Neural cell (in vitro differentiated cells): ENCODE results near the gene FXYD4. TPM values are rescaled to one million over a fixed set of nuclear protein-coding genes. Genes with fewer than 3 reads are reported as not detected.
"Not testable (repeated sequence)": the region's sequence is repeated elsewhere in the genome, so short reads cannot be mapped to it uniquely, and the experiment has no call there.

Experiments
- H2AFZ ChIP-seq: fragments of 200-600, 300-800 bp; sonication (generic), shearing (Covaris generic); 2 replicates; pipeline ENCODE4 v1.6.0; 2014; ENCODE audit warnings: low read depth, mild to moderate bottlenecking, antibody characterized with exemption, low read length, moderate library complexity
- H3F3A ChIP-seq: fragments of 200-600 bp; shearing (Covaris generic); 2 replicates; pipeline ENCODE4 v1.6.1; 2016; ENCODE audit warnings: mild to moderate bottlenecking, moderate library complexity, mixed read lengths, antibody characterized with exemption, low read length; ENCODE audit not compliant: insufficient read depth, poor library complexity, severe bottlenecking
- H3K27ac ChIP-seq: fragments of 200-600, 300-800 bp; sonication (generic), shearing (Covaris generic); 2 replicates; pipeline ENCODE4 v1.5.1; 2014; ENCODE audit warnings: mild to moderate bottlenecking, low read length, moderate library complexity
- H3K27me3 ChIP-seq: fragments of 300-800, 200-600 bp; sonication (generic), shearing (Covaris generic); 2 replicates; pipeline ENCODE4 v1.6.0; 2014; ENCODE audit warnings: mild to moderate bottlenecking, low read depth, low read length, moderate library complexity; ENCODE audit not compliant: insufficient read depth
- H3K36me3 ChIP-seq: fragments of 300-800, 200-600 bp; sonication (generic), shearing (Covaris generic); 2 replicates; pipeline ENCODE4 v1.5.1; 2014; ENCODE audit warnings: mild to moderate bottlenecking, antibody characterized with exemption, low read length, moderate library complexity; ENCODE audit not compliant: insufficient read depth
- H3K4me2 ChIP-seq: fragments of 300-800, 200-600 bp; sonication (generic), shearing (Covaris generic); 2 replicates; pipeline ENCODE4 v1.6.0; 2014; ENCODE audit warnings: mild to moderate bottlenecking, low read length
- H3K4me3 ChIP-seq: fragments of 300-800, 200-600 bp; sonication (generic), shearing (Covaris generic); 2 replicates; pipeline ENCODE4 v1.5.1; 2014; ENCODE audit warnings: mild to moderate bottlenecking, low read length, moderate library complexity
- H3K79me2 ChIP-seq: fragments of 200-600 bp; shearing (Covaris generic); replicated peaks from 2 replicates; pipeline ENCODE4 v1.6.0; 2014; ENCODE audit warnings: mild to moderate bottlenecking, low read length, moderate library complexity; ENCODE audit not compliant: insufficient read depth
- H3K9ac ChIP-seq: fragments of 300-800, 200-600 bp; sonication (generic), shearing (Covaris generic); 2 replicates; pipeline ENCODE4 v1.6.1; 2016; ENCODE audit warnings: mild to moderate bottlenecking, low read length, mixed read lengths
- H3K9me2 ChIP-seq: fragments of 200-600 bp; shearing (Covaris generic); 2 replicates; pipeline ENCODE4 v1.6.1; 2016; ENCODE audit warnings: mild to moderate bottlenecking, low read length, mixed read lengths; ENCODE audit not compliant: insufficient read depth
- H3K9me3 ChIP-seq: fragments of 200-600, 300-800 bp; sonication (generic), shearing (Covaris generic); 2 replicates; pipeline ENCODE4 v1.6.1; 2016; ENCODE audit warnings: mild to moderate bottlenecking, mixed run types, low read length, moderate library complexity, mixed read lengths
- H4K20me1 ChIP-seq: fragments of 200-600 bp; shearing (Covaris generic); 2 replicates; pipeline ENCODE4 v1.6.1; 2016; ENCODE audit warnings: mild to moderate bottlenecking, mixed run types; ENCODE audit not compliant: insufficient read depth
- EP300 ChIP-seq: fragments of 450-650 bp; conservative IDR thresholded peaks from 2 replicates; pipeline ENCODE4 v1.6.1; 2014; ENCODE audit warnings: antibody characterized with exemption, mild to moderate bottlenecking, moderate library complexity; ENCODE audit not compliant: poor library complexity, severe bottlenecking
- EZH2 ChIP-seq: fragments of 200-600, 300-800 bp; shearing (Covaris generic), sonication (generic); IDR thresholded peaks from 2 replicates; pipeline ENCODE4 v1.6.1; 2014; ENCODE audit warnings: antibody characterized with exemption, low read length, borderline replicate concordance, mild to moderate bottlenecking; ENCODE audit not compliant: insufficient read depth, poor library complexity, severe bottlenecking
- MXI1 ChIP-seq: fragments of 450-650 bp; conservative IDR thresholded peaks from 2 replicates; pipeline ENCODE4 v1.6.1; 2014; ENCODE audit warnings: antibody characterized with exemption, mild to moderate bottlenecking; ENCODE audit not compliant: poor library complexity, severe bottlenecking
- POLR2AphosphoS5 ChIP-seq: IDR thresholded peaks from 2 replicates; pipeline ENCODE4 v1.6.1; 2012
- RAD21 ChIP-seq: fragments of 450-650 bp; conservative IDR thresholded peaks from 2 replicates; pipeline ENCODE4 v1.6.1; 2014; ENCODE audit warnings: antibody characterized with exemption, mild to moderate bottlenecking, moderate library complexity
- SMC3 ChIP-seq: fragments of 450-650 bp; conservative IDR thresholded peaks from 2 replicates; pipeline ENCODE4 v1.6.1; 2014; ENCODE audit warnings: antibody characterized with exemption, mild to moderate bottlenecking, moderate library complexity; ENCODE audit not compliant: poor library complexity
- TAF1 ChIP-seq: IDR thresholded peaks from 2 replicates; pipeline ENCODE4 v1.6.1; 2012; ENCODE audit warnings: low read depth
- polyA plus RNA-seq: library from polyadenylated mRNA; depleted of rRNA; stranded (reverse); fragments of >200 nt; gene quantifications from 2 replicates; pipeline ENCODE4 v1.2.3, GENCODE V29; 2014
- TF ChIP-seq, protein P1 (sequence below): fragments of 450-650 bp; IDR thresholded peaks from 2 replicates; pipeline ENCODE4 v1.5.1; 2014; ENCODE audit warnings: antibody characterized with exemption, mild to moderate bottlenecking, moderate library complexity; ENCODE audit not compliant: poor library complexity, severe bottlenecking
- TF ChIP-seq, protein P2 (sequence below): IDR thresholded peaks from 2 replicates; pipeline ENCODE4 v1.6.1; 2012; ENCODE audit warnings: borderline replicate concordance

Gene FXYD4
- polyA plus RNA-seq, 1 donor from 2014 or later, result not detected

DNA sequence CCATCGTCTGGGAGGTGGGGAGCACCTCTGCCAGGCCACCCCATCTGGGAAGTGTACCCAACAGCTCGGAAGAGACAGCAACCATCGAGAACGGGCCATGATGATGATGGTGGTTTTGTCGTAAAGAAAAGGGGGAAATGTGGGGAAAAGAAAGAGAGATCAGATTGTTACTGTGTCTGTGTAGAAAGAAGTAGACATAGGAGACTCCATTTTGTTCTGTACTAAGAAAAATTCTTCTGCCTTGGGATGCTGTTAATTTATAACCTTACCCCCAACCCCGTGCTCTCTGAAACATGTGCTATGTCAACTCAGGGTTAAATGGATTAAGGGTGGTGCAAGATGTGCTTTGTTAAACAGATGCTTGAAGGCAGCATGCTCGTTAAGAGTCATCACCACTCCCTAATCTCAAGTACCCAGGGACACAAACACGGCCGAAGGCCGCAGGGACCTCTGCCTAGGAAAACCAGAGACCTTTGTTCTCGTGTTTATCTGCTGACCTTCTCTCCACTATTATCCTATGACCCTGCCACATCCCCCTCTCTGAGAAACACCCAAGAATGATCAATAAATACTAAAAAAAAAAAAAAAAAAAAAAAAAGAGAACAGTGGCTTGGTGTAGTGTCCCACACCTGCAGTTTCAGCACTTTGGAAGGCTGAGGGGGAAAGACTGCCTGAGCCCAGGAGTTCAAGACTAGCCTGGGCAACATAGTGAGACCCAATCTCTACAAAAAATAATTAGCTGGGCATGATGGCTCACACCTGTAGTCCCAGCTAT is 41.2 kb upstream of the FXYD4 start:
- not testable (repeated sequence) for H3K9me3 ChIP-seq, H3K36me3 ChIP-seq, H3K27me3 ChIP-seq, H2AFZ ChIP-seq, H3K9ac ChIP-seq, H3K4me2 ChIP-seq, H3K27ac ChIP-seq, H3K4me3 ChIP-seq, H3K9me2 ChIP-seq, H3F3A ChIP-seq, H3K79me2 ChIP-seq, H4K20me1 ChIP-seq

DNA sequence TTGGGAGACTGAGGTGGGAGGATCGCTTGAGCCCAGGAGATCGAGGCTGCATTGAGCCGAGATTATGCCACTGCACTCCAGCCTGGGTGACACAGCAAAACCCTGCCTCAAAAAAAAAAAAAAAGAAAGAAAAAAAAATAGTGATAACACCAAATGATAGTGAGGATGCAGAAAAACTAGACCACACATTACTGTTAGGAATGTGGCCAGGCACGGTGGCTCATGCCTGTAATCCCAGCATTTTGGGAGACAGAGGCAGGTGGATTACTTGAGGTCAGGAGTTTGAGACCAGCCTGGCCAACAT is 40.7 kb upstream of the FXYD4 start:
- not testable (repeated sequence) for H2AFZ ChIP-seq, H3K9me3 ChIP-seq, H3F3A ChIP-seq, H3K36me3 ChIP-seq, H3K4me3 ChIP-seq, H3K79me2 ChIP-seq, H3K9ac ChIP-seq, H3K27me3 ChIP-seq, H4K20me1 ChIP-seq, H3K9me2 ChIP-seq, H3K27ac ChIP-seq, H3K4me2 ChIP-seq

DNA sequence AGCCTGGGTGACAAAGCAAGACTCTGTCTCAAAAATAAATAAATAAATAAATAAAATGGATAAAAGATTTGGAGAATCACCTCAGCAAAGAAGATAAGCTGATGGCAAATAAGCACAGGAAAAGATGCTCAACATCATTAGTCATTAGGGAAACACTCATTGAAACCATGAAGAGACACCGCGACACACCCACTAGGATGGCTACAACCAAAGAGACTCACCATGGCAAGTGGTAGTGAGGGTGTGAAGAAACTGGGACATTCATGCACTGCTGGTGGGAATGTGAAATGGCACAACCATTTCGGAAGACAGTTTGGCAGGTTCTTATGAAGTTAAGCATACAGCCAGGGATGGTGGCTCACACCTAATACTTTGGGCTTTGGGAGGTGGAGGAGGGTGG is 37.8 kb upstream of the FXYD4 start:
- Histone ChIP-seq H2AFZ (no peak overlapping the region), H3K9me2 (no peaks in the 10 kb centered on the region), H3K27ac (no peak overlapping the region), H3F3A (no peaks in the 10 kb centered on the region), H3K79me2 (no peaks in the 10 kb centered on the region), H3K36me3 (no peaks in the 10 kb centered on the region), H3K9me3 (no peaks in the 10 kb centered on the region), H3K4me3 (no peak overlapping the region), H3K9ac (no peak overlapping the region), H3K27me3 (no peaks in the 10 kb centered on the region), H4K20me1 (no peaks in the 10 kb centered on the region), H3K4me2 (no peak overlapping the region)
- TF ChIP-seq, protein P1, sequence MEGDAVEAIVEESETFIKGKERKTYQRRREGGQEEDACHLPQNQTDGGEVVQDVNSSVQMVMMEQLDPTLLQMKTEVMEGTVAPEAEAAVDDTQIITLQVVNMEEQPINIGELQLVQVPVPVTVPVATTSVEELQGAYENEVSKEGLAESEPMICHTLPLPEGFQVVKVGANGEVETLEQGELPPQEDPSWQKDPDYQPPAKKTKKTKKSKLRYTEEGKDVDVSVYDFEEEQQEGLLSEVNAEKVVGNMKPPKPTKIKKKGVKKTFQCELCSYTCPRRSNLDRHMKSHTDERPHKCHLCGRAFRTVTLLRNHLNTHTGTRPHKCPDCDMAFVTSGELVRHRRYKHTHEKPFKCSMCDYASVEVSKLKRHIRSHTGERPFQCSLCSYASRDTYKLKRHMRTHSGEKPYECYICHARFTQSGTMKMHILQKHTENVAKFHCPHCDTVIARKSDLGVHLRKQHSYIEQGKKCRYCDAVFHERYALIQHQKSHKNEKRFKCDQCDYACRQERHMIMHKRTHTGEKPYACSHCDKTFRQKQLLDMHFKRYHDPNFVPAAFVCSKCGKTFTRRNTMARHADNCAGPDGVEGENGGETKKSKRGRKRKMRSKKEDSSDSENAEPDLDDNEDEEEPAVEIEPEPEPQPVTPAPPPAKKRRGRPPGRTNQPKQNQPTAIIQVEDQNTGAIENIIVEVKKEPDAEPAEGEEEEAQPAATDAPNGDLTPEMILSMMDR, result no peak
- no peak for TF ChIP-seq MXI1
- TF ChIP-seq EP300, result no peak
- TF ChIP-seq RAD21, result no peak
- no peak for TF ChIP-seq TAF1
- TF ChIP-seq EZH2, result no peak
- TF ChIP-seq POLR2AphosphoS5, result no peak
- TF ChIP-seq, protein P2, sequence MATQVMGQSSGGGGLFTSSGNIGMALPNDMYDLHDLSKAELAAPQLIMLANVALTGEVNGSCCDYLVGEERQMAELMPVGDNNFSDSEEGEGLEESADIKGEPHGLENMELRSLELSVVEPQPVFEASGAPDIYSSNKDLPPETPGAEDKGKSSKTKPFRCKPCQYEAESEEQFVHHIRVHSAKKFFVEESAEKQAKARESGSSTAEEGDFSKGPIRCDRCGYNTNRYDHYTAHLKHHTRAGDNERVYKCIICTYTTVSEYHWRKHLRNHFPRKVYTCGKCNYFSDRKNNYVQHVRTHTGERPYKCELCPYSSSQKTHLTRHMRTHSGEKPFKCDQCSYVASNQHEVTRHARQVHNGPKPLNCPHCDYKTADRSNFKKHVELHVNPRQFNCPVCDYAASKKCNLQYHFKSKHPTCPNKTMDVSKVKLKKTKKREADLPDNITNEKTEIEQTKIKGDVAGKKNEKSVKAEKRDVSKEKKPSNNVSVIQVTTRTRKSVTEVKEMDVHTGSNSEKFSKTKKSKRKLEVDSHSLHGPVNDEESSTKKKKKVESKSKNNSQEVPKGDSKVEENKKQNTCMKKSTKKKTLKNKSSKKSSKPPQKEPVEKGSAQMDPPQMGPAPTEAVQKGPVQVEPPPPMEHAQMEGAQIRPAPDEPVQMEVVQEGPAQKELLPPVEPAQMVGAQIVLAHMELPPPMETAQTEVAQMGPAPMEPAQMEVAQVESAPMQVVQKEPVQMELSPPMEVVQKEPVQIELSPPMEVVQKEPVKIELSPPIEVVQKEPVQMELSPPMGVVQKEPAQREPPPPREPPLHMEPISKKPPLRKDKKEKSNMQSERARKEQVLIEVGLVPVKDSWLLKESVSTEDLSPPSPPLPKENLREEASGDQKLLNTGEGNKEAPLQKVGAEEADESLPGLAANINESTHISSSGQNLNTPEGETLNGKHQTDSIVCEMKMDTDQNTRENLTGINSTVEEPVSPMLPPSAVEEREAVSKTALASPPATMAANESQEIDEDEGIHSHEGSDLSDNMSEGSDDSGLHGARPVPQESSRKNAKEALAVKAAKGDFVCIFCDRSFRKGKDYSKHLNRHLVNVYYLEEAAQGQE, result no peak
- TF ChIP-seq SMC3, result no peak
